PFSK-1 (cell line): Measurements from ENCODE around the gene GSG1L.

Experiments
- POLR2AphosphoS5 ChIP-seq: IDR thresholded peaks from 2 replicates; pipeline ENCODE4 v1.6.1; 2012; ENCODE audit warnings: low read depth, mild to moderate bottlenecking, control low read depth, low read length, moderate library complexity
- SIN3A ChIP-seq: IDR thresholded peaks from 2 replicates; pipeline ENCODE4 v1.6.1; 2012; ENCODE audit warnings: mild to moderate bottlenecking, low read length, moderate library complexity, borderline replicate concordance; ENCODE audit not compliant: insufficient read depth
- TF ChIP-seq, protein P1 (sequence below), 2 experiments: IDR thresholded peaks; 2 replicates each; pipeline versions ENCODE4 v1.6.1 to v1.8.0; 2011 to 2012; ENCODE audit warnings: low read depth in 2 of 2, low read length in 2 of 2, control low read depth in 1 of 2, inconsistent platforms in 1 of 2, mild to moderate bottlenecking in 1 of 2, moderate library complexity in 1 of 2; ENCODE audit not compliant: insufficient read depth in 1 of 2

DNA sequence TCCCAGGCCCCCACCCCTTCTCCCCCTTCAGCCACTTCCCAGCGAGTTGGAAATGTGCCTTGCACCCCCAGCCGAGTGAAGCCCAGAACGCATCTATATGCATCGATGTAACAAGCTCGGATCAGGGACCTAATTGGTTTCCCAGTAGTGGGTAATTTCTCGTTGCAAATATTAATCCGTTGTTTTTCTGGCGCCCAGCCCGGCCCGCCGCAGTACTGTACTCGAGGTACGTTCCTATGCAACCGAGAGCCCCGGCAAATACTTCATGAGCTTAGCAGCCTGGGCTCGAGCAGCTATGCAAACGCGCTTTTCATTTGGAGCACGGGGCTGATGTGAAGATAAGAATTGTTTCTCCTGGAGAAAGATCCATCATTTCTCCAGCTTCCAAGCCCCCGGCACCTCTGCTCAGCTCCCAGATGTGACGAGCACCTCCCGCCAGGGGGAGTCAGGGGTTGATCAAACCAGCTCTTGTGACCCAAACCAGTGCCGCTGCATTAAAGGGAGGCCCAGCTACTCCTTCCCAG, 283.8 kb downstream of the GSG1L start:
- TF ChIP-seq, protein P1, sequence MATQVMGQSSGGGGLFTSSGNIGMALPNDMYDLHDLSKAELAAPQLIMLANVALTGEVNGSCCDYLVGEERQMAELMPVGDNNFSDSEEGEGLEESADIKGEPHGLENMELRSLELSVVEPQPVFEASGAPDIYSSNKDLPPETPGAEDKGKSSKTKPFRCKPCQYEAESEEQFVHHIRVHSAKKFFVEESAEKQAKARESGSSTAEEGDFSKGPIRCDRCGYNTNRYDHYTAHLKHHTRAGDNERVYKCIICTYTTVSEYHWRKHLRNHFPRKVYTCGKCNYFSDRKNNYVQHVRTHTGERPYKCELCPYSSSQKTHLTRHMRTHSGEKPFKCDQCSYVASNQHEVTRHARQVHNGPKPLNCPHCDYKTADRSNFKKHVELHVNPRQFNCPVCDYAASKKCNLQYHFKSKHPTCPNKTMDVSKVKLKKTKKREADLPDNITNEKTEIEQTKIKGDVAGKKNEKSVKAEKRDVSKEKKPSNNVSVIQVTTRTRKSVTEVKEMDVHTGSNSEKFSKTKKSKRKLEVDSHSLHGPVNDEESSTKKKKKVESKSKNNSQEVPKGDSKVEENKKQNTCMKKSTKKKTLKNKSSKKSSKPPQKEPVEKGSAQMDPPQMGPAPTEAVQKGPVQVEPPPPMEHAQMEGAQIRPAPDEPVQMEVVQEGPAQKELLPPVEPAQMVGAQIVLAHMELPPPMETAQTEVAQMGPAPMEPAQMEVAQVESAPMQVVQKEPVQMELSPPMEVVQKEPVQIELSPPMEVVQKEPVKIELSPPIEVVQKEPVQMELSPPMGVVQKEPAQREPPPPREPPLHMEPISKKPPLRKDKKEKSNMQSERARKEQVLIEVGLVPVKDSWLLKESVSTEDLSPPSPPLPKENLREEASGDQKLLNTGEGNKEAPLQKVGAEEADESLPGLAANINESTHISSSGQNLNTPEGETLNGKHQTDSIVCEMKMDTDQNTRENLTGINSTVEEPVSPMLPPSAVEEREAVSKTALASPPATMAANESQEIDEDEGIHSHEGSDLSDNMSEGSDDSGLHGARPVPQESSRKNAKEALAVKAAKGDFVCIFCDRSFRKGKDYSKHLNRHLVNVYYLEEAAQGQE (IDR thresholded peaks at IDR 0.05; ENCODE audit: insufficient read depth in 1 of 2, low read depth in 2 of 2, low read length in 2 of 2) = no peak
- TF ChIP-seq POLR2AphosphoS5 (no peak), SIN3A (no peak)
